ENCODE results near the gene SLC2A4RG.
A peak's percentile ranks its signal among the peaks of the same experiment; 100 is the strongest.

SLC2A4RG gene

GRCh38 chr20:63739130-63740069 lies at the start of gene SLC2A4RG:
Gene SLC2A4RG, plus strand, starts transcription at chr20:63739776. Its CDS starts 137 bp downstream, at chr20:63739913.
- DNase-seq (ENCODE audit: low spot score) = peak; percentile 79

GRCh38 chr20:63690003-63690897 lies 49.3 kb upstream of the SLC2A4RG start:
- DNase-seq (ENCODE audit: low spot score) = no peak

GRCh38 chr20:63690898-63691710 lies 48.5 kb upstream of the SLC2A4RG start:
- DNase-seq (ENCODE audit: low spot score) = no peak

GRCh38 chr20:63691711-63692435 lies 47.7 kb upstream of the SLC2A4RG start:
- DNase-seq (ENCODE audit: low spot score) = no peak

- DNase-seq (ENCODE audit: low spot score) = no peak
These were observed 47.0 kb upstream of the SLC2A4RG start for GRCh38 chr20:63692436-63693082.

- no peak for DNase-seq (ENCODE audit: low spot score)
These were observed 46.4 kb upstream of the SLC2A4RG start for GRCh38 chr20:63693083-63693732.

- DNase-seq (ENCODE audit: low spot score) = no peak
These were observed 45.6 kb upstream of the SLC2A4RG start for GRCh38 chr20:63693733-63694583.

GRCh38 chr20:63694584-63695423 lies 44.8 kb upstream of the SLC2A4RG start:
- DNase-seq (ENCODE audit: low spot score) = no peak

GRCh38 chr20:63695424-63696305 lies 43.9 kb upstream of the SLC2A4RG start:
- no peak for DNase-seq (ENCODE audit: low spot score)

- no peak for DNase-seq (ENCODE audit: low spot score)
These were observed 43.3 kb upstream of the SLC2A4RG start for GRCh38 chr20:63696306-63696627.

- DNase-seq (ENCODE audit: low spot score) = no peak
These were observed 42.8 kb upstream of the SLC2A4RG start, which contains the start of gene TNFRSF6B for GRCh38 chr20:63696628-63697356. Gene TNFRSF6B, plus strand, starts transcription at chr20:63696652. Its CDS starts 116 bp downstream, at chr20:63696768.

GRCh38 chr20:63697357-63697867 lies 42.2 kb upstream of the SLC2A4RG start:
- no peak for DNase-seq (ENCODE audit: low spot score)

- DNase-seq (ENCODE audit: low spot score) = no peak
These were observed 41.6 kb upstream of the SLC2A4RG start for GRCh38 chr20:63697868-63698545.

GRCh38 chr20:63698739-63699465 lies 40.7 kb upstream of the SLC2A4RG start:
- no peak for DNase-seq (ENCODE audit: low spot score)

Data from Ammon's horn (tissue), 1 donor.